Cardiac muscle cell (in vitro differentiated cells and primary cell): ENCODE results near the gene GRPEL1. TPM values are rescaled to one million over a fixed set of nuclear protein-coding genes. Genes with fewer than 3 reads are reported as not detected.

Experiments
- DNase-seq, 2 donors: peaks; one replicate each; pipeline versions ENCODE4 v3.0.0 to v3.0.0-alpha.2; 2010 to 2017; ENCODE audit warnings: low read depth in 1 of 2, low spot score in 1 of 2
- H3K27ac ChIP-seq: fragments of 200-600 bp; sonication (generic); 2 replicates; pipeline ENCODE4 v1.5.1; 2016
- H3K27me3 ChIP-seq: fragments of 200-600 bp; sonication (generic); 2 replicates; pipeline ENCODE4 v1.6.0; 2016; ENCODE audit warnings: control low read depth
- H3K36me3 ChIP-seq: fragments of 200-600 bp; sonication (generic); 2 replicates; pipeline ENCODE4 v1.5.1; 2016; ENCODE audit warnings: control low read depth
- H3K4me1 ChIP-seq: fragments of 200-600 bp; sonication (generic); 2 replicates; pipeline ENCODE4 v1.8.1; 2017; ENCODE audit warnings: low read depth, mild to moderate bottlenecking, mixed run types
- H3K4me3 ChIP-seq: fragments of 200-600 bp; sonication (generic); 2 replicates; pipeline ENCODE4 v1.5.1; 2016; ENCODE audit warnings: mild to moderate bottlenecking
- H3K9me3 ChIP-seq: fragments of 200-600 bp; sonication (generic); 2 replicates; pipeline ENCODE4 v1.5.1; 2017; ENCODE audit warnings: low read depth, mild to moderate bottlenecking, control low read depth
- CTCF ChIP-seq: IDR thresholded peaks from 2 replicates; pipeline ENCODE4 v1.5.1; 2012; ENCODE audit warnings: low read depth, mild to moderate bottlenecking, low read length
- polyA plus RNA-seq: library from polyadenylated mRNA; unstranded; fragments of >200 nt; fragmentation: Nextera tagmentation; extraction: Ambion mirVana; gene quantifications from 2 replicates; pipeline ENCODE4 v1.2.1, GENCODE V29; 2016
- total RNA-seq: library from RNA; depleted of rRNA; stranded (reverse); fragments of >200 nt; gene quantifications from 2 replicates; pipeline ENCODE4 v1.2.3, GENCODE V29; 2016

The GRPEL1 gene
- total and polyA plus RNA-seq, 2 experiments from 2014 or later: 21.2 to 57.8 TPM

DNA sequence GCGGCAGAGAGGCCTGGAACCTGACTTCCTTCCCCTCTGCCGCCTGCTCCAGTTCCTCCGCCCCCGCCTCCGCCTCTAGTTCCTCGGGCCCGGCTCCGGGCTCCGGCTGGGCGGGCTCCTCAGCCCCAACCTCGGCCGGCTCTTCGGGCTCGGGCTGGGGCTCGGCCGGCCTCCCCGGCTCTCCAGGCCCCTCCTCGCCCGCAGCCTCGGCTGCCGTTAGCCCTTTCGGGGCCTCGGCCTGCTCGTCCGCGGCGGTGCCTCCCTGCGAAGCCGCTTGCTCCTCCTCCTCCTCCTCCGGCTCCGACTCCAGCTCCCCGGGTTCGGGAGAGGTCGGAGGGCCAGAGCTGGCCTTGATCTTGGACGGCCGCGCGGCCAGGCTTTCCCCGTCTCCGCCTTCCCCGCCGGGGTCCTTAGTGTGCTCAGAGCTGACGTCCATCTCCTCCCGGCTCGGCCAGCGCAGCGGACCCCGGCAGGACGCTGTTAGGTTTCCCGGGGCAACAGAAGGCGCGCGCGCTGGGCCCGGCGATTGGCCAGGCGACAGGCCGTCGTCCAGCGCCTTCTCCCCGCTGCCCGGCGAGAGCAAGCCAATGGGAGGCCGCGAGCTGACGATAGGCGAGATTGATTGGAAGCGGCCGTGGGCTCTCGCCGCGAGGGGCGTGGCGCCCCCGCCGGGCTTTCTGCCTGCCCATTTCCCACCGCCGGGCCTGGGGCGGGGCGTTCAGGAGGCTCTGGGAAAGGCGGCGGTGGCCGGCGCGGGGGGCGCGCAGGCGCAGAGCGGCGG is 25.2 kb downstream of the GRPEL1 start:
- peak; percentile 99 for DNase-seq
- peak overlapping the region; percentile 23 for H3K27ac ChIP-seq
- no peaks in the 10 kb centered on the region for H3K27me3 ChIP-seq
- H3K36me3 ChIP-seq: no peaks in the 10 kb centered on the region
- no peaks in the 10 kb centered on the region for H3K9me3 ChIP-seq
- H3K4me3 ChIP-seq: peak overlapping the region; percentile 49
- TF ChIP-seq CTCF: peak; percentile 10
- H3K4me1 ChIP-seq: peaks cover 6% of the 10 kb centered on the region

DNA sequence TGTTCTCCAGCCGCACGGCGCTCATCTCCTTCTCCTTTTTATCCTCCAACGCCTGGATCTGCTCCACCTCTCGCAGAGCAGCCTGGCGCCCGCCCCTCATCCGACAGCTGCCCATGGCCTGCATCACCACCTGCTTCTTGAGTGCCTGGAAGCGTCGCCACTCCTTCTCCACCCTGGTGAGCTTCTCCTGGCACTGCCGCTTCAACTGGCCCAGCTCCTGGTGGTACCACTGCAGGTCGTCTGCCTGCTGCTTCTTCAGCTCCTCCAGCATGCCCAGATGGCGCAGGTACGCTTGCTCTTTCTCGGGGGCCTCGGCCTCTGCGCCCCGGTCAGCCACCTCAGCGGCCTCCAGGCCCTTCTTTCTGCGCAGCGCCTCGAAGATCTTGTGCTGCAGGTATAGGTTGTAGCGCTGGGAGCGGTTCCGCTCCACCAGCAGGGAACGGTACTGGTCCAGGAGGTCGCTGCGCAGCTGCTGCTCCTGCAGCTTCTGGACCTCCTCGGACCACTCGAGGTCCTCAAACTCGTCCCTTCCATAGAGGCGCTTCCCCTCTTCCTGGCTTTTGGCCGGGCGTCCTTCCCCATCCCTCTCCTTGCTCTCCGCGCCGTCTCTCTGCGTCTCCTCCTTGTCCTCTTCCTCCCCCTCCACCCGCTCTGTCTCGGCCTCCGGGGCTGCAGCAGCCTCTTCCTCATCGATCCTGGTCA is 25.9 kb downstream of the GRPEL1 start:
- H3K9me3 ChIP-seq: no peaks in the 10 kb centered on the region
- no peaks in the 10 kb centered on the region for H3K36me3 ChIP-seq
- no peak for DNase-seq
- no peak for TF ChIP-seq CTCF
- peak overlapping the region; percentile 23 for H3K27ac ChIP-seq
- no peaks in the 10 kb centered on the region for H3K27me3 ChIP-seq
- H3K4me1 ChIP-seq: peaks cover 6% of the 10 kb centered on the region
- H3K4me3 ChIP-seq: peak overlapping the region; percentile 49

DNA sequence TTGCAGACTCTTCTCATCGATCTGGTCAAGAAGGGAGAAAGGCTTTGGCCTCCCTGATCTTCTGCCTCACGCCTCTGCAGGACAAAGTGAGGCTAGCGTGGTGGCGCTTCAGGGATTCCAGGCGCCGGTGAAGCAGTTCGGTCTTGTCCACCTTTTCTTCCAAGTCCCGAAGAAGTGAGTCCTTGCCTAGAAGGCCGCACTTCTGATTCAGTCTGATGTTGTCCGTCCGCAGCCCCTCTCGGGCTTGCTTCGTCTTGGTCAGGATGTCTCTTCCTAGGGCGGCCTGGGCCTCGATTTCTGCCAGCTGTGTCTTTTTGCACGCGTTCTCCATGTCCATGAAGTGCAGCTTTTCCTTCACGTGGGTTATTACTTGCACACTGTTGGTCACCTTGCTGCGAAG is 26.6 kb downstream of the GRPEL1 start:
- H3K36me3 ChIP-seq: no peaks in the 10 kb centered on the region
- no peak overlapping the region for H3K27ac ChIP-seq
- no peak for TF ChIP-seq CTCF
- no peak overlapping the region for H3K4me3 ChIP-seq
- no peaks in the 10 kb centered on the region for H3K27me3 ChIP-seq
- H3K4me1 ChIP-seq: peaks cover 6% of the 10 kb centered on the region
- DNase-seq: no peak
- no peaks in the 10 kb centered on the region for H3K9me3 ChIP-seq

DNA sequence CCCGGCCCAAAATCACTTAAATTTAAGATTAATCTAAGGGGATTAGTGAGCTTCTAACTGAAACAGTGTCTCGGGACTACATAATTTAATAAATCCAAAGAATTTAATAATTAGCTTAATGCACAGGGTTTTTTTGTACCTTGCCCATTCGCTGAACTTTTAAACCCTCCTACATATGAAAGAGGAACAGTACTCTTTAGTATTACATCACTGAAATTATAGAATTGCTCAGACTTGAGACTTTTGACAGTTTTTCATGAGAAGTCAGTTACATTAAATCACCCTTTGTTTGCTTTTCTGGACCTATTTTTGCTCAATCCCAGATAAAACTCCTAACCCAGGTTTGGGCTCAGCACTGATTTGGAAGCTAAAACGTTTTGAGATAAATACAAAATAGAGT is 27.1 kb downstream of the GRPEL1 start:
- H3K9me3 ChIP-seq: no peaks in the 10 kb centered on the region
- H3K27ac ChIP-seq: no peak overlapping the region
- H3K4me1 ChIP-seq: peaks cover 6% of the 10 kb centered on the region
- TF ChIP-seq CTCF: no peak
- no peak for DNase-seq
- H3K27me3 ChIP-seq: no peaks in the 10 kb centered on the region
- H3K4me3 ChIP-seq: no peak overlapping the region
- H3K36me3 ChIP-seq: no peaks in the 10 kb centered on the region

DNA sequence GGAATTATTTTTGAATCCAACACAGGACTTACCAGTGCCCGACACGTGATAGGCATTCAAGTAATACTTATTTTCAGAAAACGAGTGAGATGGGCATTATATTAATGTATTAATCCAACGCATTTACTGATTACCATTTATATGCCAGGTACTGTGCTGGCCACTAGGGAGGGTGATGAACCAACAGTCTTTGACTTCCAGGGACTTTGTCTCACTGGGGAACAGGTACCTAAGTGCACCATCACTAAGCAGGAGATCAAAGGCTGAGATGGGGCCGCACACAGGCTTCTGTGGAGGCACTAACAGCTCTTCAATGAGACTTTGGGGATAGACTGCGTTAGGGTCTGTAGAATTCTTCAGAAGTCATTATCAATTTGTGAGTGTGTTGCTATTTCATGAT is 30.4 kb downstream of the GRPEL1 start:
- Histone ChIP-seq H3K9me3 (no peaks in the 10 kb centered on the region), H3K4me3 (no peak overlapping the region), H3K27ac (no peak overlapping the region), H3K27me3 (no peaks in the 10 kb centered on the region), H3K4me1 (peaks cover 6% of the 10 kb centered on the region), H3K36me3 (no peaks in the 10 kb centered on the region)
- no peak for DNase-seq
- no peak for TF ChIP-seq CTCF
